ENCODE measurements around the gene ABCC5. TPM values are rescaled to one million over a fixed set of nuclear protein-coding genes. Genes with fewer than 3 reads are reported as not detected.
A peak's percentile ranks its signal among the peaks of the same experiment; 100 is the strongest.

Gene ABCC5
- total RNA-seq, 1 experiment from 2014 or later: 37.6 TPM

GRCh38 chr3:183906234-183906921 is 111.3 kb downstream of the ABCC5 start:
- H3K79me2 ChIP-seq (ENCODE audit: insufficient read depth, low read length): no peaks in the 10 kb centered on the region
- no peak overlapping the region for H3K18ac ChIP-seq (ENCODE audit: insufficient read length, low read depth, low read length)
- H3K23me2 ChIP-seq (ENCODE audit: insufficient read length, low read depth, low read length, poor library complexity, severe bottlenecking): no peaks in the 10 kb centered on the region
- no peak overlapping the region for H3K23ac ChIP-seq (ENCODE audit: insufficient read length, low read depth, low read length)
- no peak overlapping the region for H3K4ac ChIP-seq (ENCODE audit: low read depth, low read length)
- H4K20me1 ChIP-seq (ENCODE audit: control insufficient read depth, insufficient read depth, insufficient read length): no peaks in the 10 kb centered on the region
- no peak overlapping the region for H3K14ac ChIP-seq (ENCODE audit: insufficient read depth, low read length)
- H2BK20ac ChIP-seq (ENCODE audit: low read depth, low read length, poor library complexity, severe bottlenecking): no peak overlapping the region
- no peak overlapping the region for H2BK15ac ChIP-seq (ENCODE audit: low read depth, low read length)
- no peak for DNase-seq
- Mint-ChIP-seq H3K27me3 (ENCODE audit: low read depth) (peaks cover 2% of the 10 kb centered on the region; the same call in 1 of the 2 replicates), H3K27ac (peak overlapping the region in 2 of 3 experiments; percentile 74 to 85; a peak in 2 of 7 replicates), H3K9me3 (no peaks in the 10 kb centered on the region), H3K4me1 (peaks cover 4 to 15% of the 10 kb centered on the region in 2 experiments), H3K4me3 (no peak overlapping the region), H3K36me3 (ENCODE audit: insufficient read depth in 1 of 3, low read depth in 3 of 3) (no peaks in the 10 kb centered on the region; a peak in 1 of 7 replicates)
- no peak overlapping the region for H2AFZ ChIP-seq (ENCODE audit: low read length)
- H3T11ph ChIP-seq (ENCODE audit: low read length): no peak overlapping the region
- no peak overlapping the region for H3K56ac ChIP-seq (ENCODE audit: insufficient read length, low read depth, low read length)
- WGBS (ENCODE audit: extremely low coverage, insufficient read length, low lambda C conversion rate): no CpG with 5 or more reads among the region's 13 CpGs
- H3K9ac ChIP-seq (ENCODE audit: extremely low read depth, insufficient read length, low read length): no peak overlapping the region
- H4K5ac ChIP-seq (ENCODE audit: insufficient read length, low read depth, low read length): no peak overlapping the region
- H3K4me1 ChIP-seq (ENCODE audit: insufficient read depth, low read length): peaks cover 3% of the 10 kb centered on the region; the same call in 1 of the 2 replicates
- H2BK5ac ChIP-seq (ENCODE audit: insufficient read length, low read length): no peak overlapping the region
- no peak overlapping the region for H2BK120ac ChIP-seq (ENCODE audit: low read depth, low read length, poor library complexity, severe bottlenecking)
- H4K8ac ChIP-seq (replicated peaks; ENCODE audit: insufficient read length, low read depth, low read length): no peak overlapping the region
- H2AK5ac ChIP-seq (ENCODE audit: insufficient read length, low read length): no peak overlapping the region
- no peaks in the 10 kb centered on the region for H3K79me1 ChIP-seq (ENCODE audit: insufficient read depth, low read depth, low read length, poor library complexity, severe bottlenecking)
- H2BK12ac ChIP-seq (ENCODE audit: insufficient read length, low read depth, low read length): no peak overlapping the region
- no peak for TF ChIP-seq CTCF (conservative IDR thresholded peaks at IDR 0.05)
- H3K9me3 ChIP-seq (ENCODE audit: control insufficient read depth, low read depth, low read length): no peaks in the 10 kb centered on the region
- H3K27ac ChIP-seq (ENCODE audit: insufficient read length, low read depth, low read length): no peak overlapping the region
- H4K91ac ChIP-seq (ENCODE audit: insufficient read length, low read depth, low read length): no peak overlapping the region
- H3K27me3 ChIP-seq (ENCODE audit: insufficient read depth, low read length): no peaks in the 10 kb centered on the region
- H3K4me2 ChIP-seq (ENCODE audit: insufficient read depth, insufficient read length, low read length): no peak overlapping the region
